Osteocyte (in vitro differentiated cells): ENCODE measurements around the gene PTPRR. TPM values are rescaled to one million over a fixed set of nuclear protein-coding genes. Genes with fewer than 3 reads are reported as not detected.

Experiments used
- DNase-seq: peaks from one replicate; pipeline ENCODE4 v3.0.0; 2021; ENCODE audit warnings: mixed read lengths; ENCODE audit not compliant: unreplicated experiment; ENCODE audit errors: extremely low spot score
- H3K27ac Mint-ChIP-seq: one replicate; pipeline ENCODE4 v1.8.0; 2021; ENCODE audit warnings: mild to moderate bottlenecking, mixed read lengths; ENCODE audit not compliant: unreplicated experiment
- H3K27me3 Mint-ChIP-seq: one replicate; pipeline ENCODE4 v1.8.0; 2021; ENCODE audit warnings: mixed read lengths; ENCODE audit not compliant: unreplicated experiment
- H3K36me3 Mint-ChIP-seq: one replicate; pipeline ENCODE4 v1.8.0; 2021; ENCODE audit warnings: mixed read lengths; ENCODE audit not compliant: unreplicated experiment
- H3K4me1 Mint-ChIP-seq: one replicate; pipeline ENCODE4 v1.8.0; 2021; ENCODE audit warnings: mixed read lengths; ENCODE audit not compliant: unreplicated experiment
- H3K4me3 Mint-ChIP-seq: one replicate; pipeline ENCODE4 v1.8.0; 2021; ENCODE audit warnings: mild to moderate bottlenecking, moderate library complexity, mixed read lengths; ENCODE audit not compliant: unreplicated experiment
- H3K9me3 Mint-ChIP-seq: one replicate; pipeline ENCODE4 v1.8.0; 2021; ENCODE audit warnings: mixed read lengths; ENCODE audit not compliant: unreplicated experiment
- total RNA-seq: library from RNA; stranded (reverse); gene quantifications from 2 replicates; pipeline ENCODE4 v1.2.1, GENCODE V29; 2021
- TF ChIP-seq, protein P1 (sequence below): fragments of 200-600 bp; sonication (generic); IDR thresholded peaks from 2 replicates; pipeline ENCODE4 v1.5.0; 2021; ENCODE audit warnings: antibody characterized with exemption, mild to moderate bottlenecking, moderate library complexity

PTPRR gene
- total RNA-seq, 1 donor from 2014 or later, result 0.21 TPM

DNA sequence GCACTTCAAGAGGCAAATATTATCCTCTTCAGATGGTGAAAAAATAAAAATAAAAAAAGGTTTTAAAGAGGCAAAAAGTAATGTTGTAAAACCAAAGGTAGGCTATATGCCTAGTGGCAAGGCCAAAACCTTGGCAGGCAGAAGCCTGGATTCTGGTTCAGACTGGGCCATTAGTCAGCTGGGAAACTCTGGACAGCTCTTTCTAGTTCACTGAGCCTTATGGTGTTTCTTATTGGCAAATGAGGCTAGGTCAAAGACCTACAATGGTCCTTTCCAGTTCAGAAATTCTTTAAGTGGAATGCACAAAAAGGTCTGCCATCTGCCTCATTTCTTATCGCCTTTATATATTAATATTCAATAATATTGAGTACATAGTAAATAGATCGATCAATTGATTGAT is 327.9 kb downstream of the PTPRR start:
- no peak for DNase-seq
- H3K9me3 Mint-ChIP-seq, result peaks cover 3% of the 10 kb centered on the region
- no peaks in the 10 kb centered on the region for H3K4me1 Mint-ChIP-seq
- no peak overlapping the region for H3K27ac Mint-ChIP-seq
- no peaks in the 10 kb centered on the region for H3K36me3 Mint-ChIP-seq
- no peak overlapping the region for H3K4me3 Mint-ChIP-seq
- TF ChIP-seq, protein P1, sequence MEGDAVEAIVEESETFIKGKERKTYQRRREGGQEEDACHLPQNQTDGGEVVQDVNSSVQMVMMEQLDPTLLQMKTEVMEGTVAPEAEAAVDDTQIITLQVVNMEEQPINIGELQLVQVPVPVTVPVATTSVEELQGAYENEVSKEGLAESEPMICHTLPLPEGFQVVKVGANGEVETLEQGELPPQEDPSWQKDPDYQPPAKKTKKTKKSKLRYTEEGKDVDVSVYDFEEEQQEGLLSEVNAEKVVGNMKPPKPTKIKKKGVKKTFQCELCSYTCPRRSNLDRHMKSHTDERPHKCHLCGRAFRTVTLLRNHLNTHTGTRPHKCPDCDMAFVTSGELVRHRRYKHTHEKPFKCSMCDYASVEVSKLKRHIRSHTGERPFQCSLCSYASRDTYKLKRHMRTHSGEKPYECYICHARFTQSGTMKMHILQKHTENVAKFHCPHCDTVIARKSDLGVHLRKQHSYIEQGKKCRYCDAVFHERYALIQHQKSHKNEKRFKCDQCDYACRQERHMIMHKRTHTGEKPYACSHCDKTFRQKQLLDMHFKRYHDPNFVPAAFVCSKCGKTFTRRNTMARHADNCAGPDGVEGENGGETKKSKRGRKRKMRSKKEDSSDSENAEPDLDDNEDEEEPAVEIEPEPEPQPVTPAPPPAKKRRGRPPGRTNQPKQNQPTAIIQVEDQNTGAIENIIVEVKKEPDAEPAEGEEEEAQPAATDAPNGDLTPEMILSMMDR, result no peak
- peaks cover 13% of the 10 kb centered on the region for H3K27me3 Mint-ChIP-seq

DNA sequence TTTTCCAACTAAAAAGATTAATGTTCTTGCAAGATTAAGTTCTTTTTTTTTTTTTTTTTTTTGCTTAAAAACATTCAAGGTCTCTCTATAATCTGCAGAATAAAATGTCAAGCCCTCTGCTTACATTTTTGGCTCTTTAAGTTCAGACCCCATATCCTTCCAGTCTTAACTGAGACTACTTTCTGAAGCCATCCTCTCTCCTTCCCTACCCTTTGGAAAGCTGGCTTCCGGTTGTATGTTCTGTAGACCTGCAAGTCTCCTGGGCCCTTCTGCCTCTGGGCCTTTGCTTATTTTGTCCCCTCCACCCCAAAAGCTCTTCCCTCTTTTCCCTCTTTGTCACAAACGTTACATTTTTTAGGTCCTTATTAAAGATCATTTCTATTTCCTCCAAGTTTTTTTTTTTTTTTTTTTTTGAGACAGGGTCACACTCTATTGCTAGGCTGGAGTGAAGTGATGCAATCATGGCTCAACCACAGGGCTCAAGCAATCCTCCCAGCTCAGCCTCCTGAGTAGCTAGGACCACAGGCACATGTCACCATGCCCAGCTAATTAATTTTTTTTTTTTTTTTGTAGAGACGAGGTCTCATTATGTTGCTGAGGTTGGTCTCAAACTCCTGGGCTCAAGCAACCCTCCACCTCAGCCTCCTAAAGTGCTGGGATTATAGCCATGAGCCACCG is 329.9 kb downstream of the PTPRR start:
- TF ChIP-seq, protein P1, result no peak
- no peak for DNase-seq
- H3K27me3 Mint-ChIP-seq, result peaks cover 16% of the 10 kb centered on the region
- H3K36me3 Mint-ChIP-seq, result no peaks in the 10 kb centered on the region
- H3K4me3 Mint-ChIP-seq, result no peak overlapping the region
- no peak overlapping the region for H3K27ac Mint-ChIP-seq
- peaks cover 3% of the 10 kb centered on the region for H3K9me3 Mint-ChIP-seq
- no peaks in the 10 kb centered on the region for H3K4me1 Mint-ChIP-seq

DNA sequence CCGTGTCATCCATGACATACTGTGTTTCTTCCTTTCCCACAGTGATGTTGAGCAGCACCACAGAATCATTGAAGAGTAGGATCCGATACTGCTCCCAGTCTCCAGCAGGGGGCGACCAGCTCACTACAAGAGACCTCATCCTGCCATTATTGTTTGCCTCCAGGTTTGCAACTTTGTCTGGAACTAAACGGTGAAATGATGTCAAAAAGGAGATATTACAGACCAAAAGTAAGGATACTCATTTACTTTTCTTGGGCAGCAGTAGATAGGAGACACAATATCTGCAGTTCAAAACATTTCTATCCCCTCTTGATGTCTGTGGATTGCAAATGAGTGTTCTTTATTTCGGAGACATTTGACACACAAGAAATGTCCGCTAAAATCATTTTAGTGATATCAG is 330.5 kb downstream of the PTPRR start:
- H3K9me3 Mint-ChIP-seq, result peaks cover 3% of the 10 kb centered on the region
- peaks cover 11% of the 10 kb centered on the region for H3K27me3 Mint-ChIP-seq
- no peaks in the 10 kb centered on the region for H3K4me1 Mint-ChIP-seq
- TF ChIP-seq, protein P1, result peak; percentile 95
- no peaks in the 10 kb centered on the region for H3K36me3 Mint-ChIP-seq
- H3K4me3 Mint-ChIP-seq, result no peak overlapping the region
- DNase-seq, result peak; percentile 89
- H3K27ac Mint-ChIP-seq, result no peak overlapping the region

Other genes starting within 250 kb of the PTPRR start
- 0.38 TPM in 1 of 2 replicates, not detected in the other for gene TSPAN8, start 237.3 kb upstream of the PTPRR start, total RNA-seq